ENCODE measurements around the gene DHTKD1.

The DHTKD1 gene, protein sequence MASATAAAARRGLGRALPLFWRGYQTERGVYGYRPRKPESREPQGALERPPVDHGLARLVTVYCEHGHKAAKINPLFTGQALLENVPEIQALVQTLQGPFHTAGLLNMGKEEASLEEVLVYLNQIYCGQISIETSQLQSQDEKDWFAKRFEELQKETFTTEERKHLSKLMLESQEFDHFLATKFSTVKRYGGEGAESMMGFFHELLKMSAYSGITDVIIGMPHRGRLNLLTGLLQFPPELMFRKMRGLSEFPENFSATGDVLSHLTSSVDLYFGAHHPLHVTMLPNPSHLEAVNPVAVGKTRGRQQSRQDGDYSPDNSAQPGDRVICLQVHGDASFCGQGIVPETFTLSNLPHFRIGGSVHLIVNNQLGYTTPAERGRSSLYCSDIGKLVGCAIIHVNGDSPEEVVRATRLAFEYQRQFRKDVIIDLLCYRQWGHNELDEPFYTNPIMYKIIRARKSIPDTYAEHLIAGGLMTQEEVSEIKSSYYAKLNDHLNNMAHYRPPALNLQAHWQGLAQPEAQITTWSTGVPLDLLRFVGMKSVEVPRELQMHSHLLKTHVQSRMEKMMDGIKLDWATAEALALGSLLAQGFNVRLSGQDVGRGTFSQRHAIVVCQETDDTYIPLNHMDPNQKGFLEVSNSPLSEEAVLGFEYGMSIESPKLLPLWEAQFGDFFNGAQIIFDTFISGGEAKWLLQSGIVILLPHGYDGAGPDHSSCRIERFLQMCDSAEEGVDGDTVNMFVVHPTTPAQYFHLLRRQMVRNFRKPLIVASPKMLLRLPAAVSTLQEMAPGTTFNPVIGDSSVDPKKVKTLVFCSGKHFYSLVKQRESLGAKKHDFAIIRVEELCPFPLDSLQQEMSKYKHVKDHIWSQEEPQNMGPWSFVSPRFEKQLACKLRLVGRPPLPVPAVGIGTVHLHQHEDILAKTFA

GRCh38 chr10:12068449-12069269, at the start of gene DHTKD1:
Gene DHTKD1, plus strand, starts transcription at chr10:12068954. Its CDS starts 80 bp downstream, at chr10:12069034.
- peak; percentile 97 for DNase-seq (ENCODE audit: low spot score)

DNA sequence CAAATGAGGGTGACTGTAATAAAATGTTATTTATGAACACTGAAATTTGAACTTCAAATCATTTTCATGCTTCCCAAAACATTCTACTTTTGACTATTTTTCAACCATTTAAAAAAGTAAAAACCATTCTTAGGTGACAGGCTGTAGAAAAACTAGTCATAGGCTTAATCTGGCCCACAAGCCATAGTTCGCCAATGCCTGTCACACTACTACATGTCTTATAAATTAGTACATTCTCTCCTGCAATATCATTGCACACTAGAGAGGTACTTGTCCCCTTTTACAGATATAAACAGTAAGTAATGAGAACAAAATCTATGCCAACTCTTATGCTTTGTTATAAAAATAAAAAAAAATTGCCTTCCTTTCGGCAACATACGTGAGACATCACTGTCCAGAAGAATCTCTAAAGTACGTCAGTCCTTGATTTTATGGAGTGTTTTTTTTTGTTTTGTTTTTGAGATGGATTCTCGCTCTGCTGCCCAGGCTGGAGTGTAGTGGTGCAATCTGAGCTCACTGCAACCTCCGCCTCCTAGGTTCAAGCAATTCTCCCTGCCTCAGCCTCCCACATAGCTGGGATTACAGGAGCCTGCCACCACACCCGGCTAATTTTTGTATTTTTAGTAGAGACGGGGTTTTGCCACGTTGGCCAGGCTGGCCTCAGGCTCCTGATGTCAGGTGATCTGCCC, 49.3 kb upstream of the DHTKD1 start:
- DNase-seq (ENCODE audit: low spot score): no peak

GRCh38 chr10:12020574-12020973, 48.2 kb upstream of the DHTKD1 start:
- DNase-seq (ENCODE audit: low spot score): no peak

DNA sequence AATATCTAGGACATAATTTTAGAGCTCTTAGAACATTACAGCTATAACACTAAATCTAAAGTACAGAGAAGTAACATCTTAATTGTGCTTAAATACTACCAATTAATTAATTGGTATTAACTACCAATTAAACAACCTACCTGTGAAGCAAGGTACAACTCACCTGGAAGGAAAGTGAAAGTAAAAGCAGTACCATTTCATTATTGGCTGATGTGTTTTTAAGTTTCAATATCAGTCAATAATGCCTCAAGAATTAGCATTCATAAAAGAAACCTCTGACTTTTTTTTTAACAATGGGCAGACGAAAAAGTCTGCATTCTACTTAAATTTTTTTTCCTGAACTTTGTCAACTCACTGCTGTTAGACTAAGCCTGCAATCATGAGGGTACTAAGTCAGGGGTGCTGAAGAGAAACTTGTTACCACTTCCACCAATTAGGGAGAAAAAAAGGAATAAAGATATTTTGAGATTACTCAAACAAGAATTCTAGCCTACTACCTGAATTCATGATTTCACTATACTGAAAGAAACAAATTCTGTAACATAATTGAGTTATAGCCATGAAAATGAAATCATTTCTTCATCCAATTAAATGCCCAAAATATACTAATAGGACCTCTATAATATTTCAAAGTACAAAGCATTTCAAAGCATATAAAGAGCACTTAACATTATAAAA, 46.0 kb upstream of the DHTKD1 start:
- peak; percentile 4 for DNase-seq (ENCODE audit: low spot score)

GRCh38 chr10:12025591-12025990, 43.2 kb upstream of the DHTKD1 start:
- DNase-seq (ENCODE audit: low spot score): no peak

DNA sequence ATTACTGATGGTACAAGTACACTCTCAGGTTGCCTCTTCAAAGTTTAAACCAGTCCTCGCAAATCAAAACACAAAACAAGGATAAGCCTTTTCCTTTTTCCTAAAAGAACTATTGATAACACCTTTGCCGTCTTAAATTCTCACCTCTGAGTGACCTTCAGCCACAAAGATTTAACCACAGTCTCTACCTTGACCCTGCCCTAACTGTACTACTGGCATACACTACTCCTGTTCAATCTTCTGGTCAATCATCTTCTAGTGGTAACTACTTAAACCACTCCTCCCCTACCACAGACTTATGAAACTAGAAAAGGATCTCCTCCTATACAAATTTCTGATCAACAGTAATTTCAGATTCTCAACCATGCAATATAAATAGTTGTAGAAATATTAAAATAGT, 41.2 kb upstream of the DHTKD1 start:
- DNase-seq (ENCODE audit: low spot score): no peak

DNA sequence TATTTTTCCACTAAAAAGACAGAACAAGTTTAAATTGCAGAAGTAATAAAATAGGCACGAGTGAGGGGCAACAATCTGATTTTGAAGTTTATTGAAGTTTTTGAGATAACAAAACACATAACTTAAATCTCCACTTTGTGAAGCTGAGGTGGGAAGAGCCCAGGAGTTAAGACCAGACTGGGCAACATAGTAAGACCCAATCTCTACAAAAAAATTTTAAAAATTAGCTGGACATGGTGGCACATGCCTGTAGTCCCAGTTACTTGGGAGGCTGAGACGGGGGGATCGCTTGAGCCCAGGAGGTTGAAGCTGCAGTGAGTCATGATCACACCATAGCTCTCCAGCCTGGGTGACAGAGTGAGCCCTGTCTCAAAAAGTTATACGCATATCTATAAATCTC, 37.4 kb upstream of the DHTKD1 start:
- DNase-seq (ENCODE audit: low spot score): no peak

DNA sequence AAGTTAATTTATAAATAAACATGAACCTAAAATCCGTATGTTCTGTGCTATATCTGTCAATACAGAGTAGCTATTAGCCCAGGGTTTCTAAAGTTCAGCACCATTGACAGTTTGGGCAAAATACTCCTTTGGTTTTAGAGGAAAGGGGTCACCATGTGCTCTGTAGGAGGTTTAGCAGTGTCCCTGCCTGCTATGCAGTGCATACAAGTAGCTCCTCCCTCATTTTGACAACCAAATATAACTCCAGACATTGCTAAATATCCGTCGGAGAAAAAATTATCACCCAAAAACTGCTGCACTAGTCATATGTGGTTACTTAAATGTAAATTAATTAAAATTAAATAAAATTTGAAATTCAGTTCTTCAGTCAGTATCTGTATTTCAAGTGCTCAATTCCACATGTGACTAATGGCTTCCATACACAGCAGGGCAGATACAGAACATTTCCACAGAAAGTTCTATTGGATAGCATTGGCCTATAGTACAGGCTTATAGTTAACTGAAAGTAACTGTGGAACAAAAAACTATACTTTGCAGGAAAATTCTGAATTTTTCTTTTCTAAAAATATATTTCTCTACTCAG, 32.6 kb upstream of the DHTKD1 start:
- DNase-seq (ENCODE audit: low spot score): no peak

DNA sequence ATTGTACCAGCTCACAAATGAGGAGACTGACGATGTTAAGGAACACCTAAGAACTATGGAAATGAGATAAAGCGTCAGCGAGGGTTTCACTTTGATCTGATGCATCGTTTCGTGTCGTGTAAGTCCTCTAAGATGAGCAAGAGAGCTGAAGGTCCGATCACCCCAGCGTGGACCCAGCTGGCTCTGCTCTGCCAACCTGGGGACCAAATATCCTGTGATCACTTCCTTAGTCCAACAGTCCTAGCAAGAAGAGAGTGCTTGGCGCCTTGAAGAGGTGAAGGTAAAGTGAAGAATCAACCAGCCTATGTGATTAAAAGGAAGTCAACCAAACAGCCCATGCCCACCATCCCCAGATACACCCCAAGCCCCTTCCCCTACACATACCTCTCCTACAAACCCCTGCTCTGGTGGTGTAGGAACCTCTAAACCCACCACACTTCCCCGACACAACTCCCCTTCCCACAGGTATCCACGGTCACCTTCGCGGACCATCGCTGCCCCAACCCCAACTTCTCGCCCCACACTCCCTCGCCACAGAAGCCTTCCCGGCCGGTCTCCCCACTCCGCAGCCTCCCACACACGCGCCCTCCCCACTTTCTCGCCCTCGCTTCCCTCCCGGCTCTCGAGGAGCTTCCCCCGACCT, 26.9 kb upstream of the DHTKD1 start:
- peak; percentile 17 for DNase-seq (ENCODE audit: low spot score)

DNA sequence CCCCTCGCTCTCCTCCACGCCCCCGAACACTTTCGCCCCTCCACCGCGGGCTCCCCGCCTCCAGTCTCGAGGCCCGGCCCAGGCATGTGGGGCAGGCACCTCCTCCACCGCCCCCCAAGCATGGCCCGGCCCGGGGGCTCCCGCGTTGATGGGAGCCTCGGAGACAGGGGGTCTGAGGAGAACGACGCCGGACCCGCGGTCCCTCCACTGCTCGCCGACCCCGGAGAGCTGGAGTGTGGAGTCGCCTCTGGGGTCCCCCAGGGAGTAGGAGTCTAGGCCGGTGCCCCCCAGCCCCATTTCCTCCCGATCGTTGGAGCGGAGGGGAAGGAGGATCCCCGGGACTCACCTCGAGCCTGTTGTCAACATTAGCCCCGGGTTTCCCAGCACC, 26.4 kb upstream of the DHTKD1 start:
- peak; percentile 24 for DNase-seq (ENCODE audit: low spot score)

DNA sequence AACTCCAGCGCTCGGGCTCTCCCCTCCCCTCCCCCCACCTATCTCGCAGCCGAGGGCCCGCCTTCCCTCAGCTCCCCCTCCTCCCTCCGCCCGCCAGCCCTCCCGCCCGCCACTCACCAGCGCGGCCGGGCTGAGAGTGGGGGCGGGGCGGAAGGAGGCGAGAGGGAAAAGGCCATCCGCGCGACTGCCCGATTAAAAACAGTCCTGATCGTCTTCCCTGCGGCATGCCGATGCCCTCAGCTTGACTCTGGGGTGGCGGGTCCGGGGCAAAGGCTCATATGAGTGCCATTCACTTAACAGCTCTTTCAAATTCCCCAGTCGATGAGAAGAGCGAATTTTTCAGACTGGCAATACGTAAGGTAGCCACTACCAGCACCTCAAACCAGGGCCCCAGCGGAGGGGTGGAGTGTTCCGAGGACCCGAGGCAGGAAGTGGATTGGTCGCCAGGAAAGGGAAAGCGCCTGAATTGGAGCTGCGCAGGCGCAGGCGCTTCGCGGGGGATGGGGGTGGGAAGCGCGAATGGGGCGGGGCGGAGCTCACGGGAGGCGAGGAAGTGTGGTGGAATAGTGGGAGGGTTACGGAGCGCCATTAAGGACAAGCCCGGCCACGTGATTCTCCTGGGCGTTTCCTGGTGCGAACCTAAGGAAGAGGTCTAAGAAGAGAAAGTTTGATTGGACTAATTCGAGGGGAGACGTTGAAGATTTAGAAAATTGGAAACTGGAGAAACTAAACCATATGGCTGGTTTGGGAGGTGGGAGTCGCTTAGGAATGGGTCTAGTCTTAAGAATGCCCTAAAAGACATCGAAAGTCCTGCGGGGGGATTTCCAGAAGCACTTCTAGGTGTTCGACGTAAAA, 25.7 kb upstream of the DHTKD1 start, which contains the start of gene UPF2:
Gene UPF2 (minus strand): TSS at position 13 of the 855 bp plus-strand sequence. CDS start 7,386 bp downstream, outside the sequence.
- DNase-seq (ENCODE audit: low spot score): peak; percentile 99

- no peak for DNase-seq (ENCODE audit: low spot score)
These were observed 23.2 kb upstream of the DHTKD1 start for GRCh38 chr10:12045596-12045995.

DNA sequence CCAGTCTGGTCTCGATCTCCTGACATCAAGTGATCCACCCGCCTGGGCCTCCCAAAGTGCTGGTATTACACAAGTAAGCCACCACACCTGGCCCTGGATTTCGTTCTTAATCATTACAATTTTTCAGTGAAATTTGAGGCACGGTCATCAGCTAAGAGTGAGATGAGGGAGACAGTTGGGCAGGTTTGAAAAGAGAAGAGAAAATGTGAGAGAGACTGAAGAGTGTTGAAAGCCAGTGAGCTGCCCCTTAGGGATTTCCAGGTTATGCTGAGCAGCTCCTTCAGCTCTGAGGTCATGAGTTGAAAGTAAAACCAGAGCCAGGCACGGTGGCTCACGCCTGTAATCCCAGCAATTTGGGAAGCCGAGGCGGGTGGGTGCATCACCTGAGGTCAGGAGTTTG, 20.2 kb upstream of the DHTKD1 start:
- no peak for DNase-seq (ENCODE audit: low spot score)

DNA sequence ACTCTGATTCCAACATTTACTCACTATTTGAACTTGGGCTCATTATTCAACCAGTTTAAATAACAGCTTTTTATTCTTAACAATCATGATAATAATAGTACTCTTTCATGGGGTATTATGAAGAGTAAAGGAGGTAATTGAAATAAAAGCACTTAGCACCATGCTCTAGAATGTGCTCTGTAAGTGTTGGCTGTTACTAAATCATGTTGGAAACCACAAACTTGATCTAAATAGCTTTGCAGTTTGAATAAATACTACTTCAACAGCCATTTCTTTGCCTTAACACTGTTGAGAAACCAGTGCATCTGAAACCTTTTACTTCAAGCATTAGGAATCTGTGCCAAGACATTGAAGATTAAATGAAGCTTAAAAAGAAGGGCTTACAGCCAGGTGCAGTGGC, 18.2 kb upstream of the DHTKD1 start:
- DNase-seq (ENCODE audit: low spot score): no peak

DNA sequence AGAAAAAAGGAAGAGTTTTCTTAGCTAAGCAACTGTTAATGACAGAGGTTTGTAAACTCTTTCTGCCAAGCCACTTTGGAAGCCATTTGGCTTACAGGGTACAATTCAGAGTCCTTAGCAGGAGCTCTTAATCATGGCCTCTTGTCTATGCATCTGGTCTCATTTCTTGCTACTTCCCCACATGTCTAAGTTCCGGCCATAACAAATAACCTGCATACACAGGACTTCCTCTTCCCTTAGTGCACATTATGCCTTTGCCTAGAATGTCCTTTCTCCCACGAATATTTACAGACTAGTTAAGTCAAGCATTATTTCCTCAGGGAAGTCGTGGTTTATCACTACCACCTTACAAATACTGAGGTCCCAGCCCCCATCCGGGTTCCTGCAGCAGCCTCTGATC, 17.5 kb upstream of the DHTKD1 start:
- no peak for DNase-seq (ENCODE audit: low spot score)

DNA sequence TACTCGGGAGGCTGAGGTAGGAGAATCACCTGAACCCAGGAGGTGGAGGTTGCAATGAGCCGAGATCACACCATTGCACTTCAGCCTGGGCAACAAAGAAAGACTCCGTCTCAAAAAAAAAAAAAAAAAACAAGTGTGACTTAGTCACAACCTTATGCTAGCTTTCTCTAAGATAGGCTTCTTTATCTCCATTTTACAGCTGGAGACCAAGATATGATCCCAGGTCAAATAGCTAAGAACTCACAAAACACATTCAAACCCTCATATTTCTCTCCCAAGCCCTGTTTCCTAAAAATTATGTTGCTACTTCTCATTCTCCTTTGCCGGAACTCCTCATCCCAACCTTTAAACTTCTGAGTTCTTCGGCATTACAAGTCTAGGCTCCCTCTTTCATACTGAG, 13.0 kb upstream of the DHTKD1 start:
- DNase-seq (ENCODE audit: low spot score): no peak

- DNase-seq (ENCODE audit: low spot score): no peak
These were observed 12.0 kb upstream of the DHTKD1 start for GRCh38 chr10:12056748-12057147.

DNA sequence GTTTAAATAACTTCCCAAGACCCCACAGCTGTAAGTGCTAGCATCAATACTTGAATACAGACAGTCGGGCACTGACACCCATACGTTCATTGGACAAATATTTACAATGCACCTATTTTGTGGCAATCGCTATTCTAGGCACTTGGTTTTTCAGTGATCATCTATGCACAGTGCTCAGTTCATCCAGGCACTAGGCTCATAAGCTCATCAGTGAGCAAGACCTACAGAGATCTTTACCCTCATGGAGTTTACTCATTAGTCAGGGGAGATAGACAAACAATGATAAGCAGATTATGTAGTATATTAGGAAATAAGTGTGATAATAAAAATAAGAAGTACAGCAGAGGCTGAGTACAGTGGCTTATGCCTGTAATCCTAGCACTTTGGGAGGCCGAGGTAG, 7.6 kb upstream of the DHTKD1 start:
- no peak for DNase-seq (ENCODE audit: low spot score)
